NOMO-1 treated with DMSO at 0.1 percent for 48 hours (cell line): ENCODE data around the gene GPATCH2.

ENCODE experiments used
- DNase-seq: peaks from one replicate; lab custom pipeline; 2025; ENCODE audit not compliant: unreplicated experiment; lab: John Stamatoyannopoulos, UW

GPATCH2 gene

DNA sequence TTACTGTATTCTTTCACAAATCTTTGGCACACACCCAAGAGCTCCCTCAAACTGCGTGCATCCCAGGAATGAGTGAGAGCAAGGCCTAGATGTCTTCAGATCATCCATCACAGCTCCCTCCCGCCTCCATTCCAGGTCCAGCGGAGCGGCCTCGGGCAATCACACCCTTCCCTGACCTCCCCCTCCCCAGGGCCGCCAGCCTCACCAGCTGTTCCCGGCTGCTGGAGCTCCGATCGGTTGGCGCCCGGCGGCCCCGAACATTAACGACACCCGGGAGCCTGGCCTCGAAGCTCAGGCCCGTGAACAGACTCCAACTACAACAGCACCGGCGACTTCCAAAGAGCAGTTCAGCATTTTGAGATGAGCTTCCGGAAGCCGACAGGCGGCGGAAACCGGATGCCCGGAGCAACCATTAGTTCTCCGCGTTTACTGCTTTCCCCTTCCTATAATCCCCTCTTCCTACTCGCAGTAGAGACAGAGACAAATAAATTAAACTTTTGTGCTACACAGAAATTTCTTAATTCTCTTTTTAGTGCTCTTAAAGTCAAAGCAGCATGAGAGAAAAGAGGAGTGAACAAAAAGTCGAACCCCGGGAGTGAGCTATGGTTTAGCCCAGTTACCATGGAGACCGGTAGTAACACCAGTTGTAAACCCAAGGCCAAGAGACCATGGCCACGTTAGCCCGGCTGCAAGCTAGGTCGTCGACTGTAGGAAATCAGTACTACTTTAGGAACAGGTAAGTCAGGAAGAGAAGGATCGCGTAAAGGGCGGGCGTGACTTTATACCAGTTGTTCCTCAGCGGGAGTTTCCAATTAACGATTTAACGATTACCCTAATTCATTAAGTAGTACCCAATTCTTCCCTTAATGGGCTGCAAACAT, at the start of gene GPATCH2, which contains the start of gene SPATA17:
GPATCH2 (minus strand) TSS at position 380 of the 881 bp plus-strand sequence; CDS start at position 261, 119 bp downstream.
SPATA17 (plus strand) TSS at position 634 of the 881 bp plus-strand sequence; CDS start at position 669, 35 bp downstream.
- DNase-seq, result peak; percentile 90

DNA sequence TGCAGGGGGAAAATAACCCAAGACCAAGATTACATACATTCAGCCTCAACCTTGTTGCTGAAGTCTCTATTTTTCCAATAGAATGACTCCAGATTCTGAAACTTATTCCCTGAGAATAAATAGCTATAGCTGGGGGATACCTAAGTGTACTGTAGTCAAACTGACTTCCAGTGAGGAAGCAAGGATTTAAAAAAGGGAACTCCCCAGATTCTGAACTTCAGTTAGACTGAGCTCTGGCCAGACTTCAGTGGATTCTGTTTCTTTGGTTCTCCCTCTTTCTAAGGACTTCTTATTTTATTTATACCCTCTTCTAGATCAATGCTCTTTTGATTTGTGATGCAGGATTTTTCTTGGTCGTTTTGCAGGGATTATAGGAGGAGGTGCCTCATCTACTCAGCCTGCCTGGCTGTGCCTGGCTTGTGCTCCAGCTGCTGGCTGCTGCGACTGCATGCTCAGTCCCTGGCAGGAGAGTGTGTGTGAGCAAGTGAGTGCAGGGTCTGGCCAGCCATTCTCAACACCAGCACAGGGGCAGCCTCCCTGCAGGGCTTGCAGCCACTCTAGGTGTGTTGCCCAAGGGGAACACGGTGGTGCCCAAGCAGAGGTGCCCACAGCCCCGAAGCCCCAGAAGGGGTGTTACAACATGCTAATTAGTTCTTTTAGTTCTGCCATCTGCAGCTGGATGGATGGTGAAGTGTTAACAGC, 43.3 kb upstream of the GPATCH2 start:
- DNase-seq, result peak; percentile 23

DNA sequence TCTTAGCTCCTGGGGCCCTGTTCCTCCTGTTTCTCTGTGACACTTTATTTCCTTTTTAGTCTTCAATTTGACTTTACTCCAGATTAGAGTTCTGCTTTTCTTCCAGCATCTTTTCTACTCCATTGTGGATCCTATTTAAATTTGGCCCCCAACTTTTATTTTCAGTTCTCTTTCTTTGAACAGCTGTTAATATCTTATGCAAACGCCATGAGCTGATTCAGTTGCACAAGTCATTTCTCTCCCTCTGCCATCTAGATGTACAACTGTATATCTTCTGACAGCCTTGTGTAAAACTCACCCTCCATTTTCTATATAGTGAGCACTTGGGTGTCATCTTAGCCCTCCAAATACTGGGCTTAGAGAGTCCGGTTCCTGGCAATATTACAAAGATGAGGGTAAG, 42.5 kb upstream of the GPATCH2 start:
- peak; percentile 88 for DNase-seq

DNA sequence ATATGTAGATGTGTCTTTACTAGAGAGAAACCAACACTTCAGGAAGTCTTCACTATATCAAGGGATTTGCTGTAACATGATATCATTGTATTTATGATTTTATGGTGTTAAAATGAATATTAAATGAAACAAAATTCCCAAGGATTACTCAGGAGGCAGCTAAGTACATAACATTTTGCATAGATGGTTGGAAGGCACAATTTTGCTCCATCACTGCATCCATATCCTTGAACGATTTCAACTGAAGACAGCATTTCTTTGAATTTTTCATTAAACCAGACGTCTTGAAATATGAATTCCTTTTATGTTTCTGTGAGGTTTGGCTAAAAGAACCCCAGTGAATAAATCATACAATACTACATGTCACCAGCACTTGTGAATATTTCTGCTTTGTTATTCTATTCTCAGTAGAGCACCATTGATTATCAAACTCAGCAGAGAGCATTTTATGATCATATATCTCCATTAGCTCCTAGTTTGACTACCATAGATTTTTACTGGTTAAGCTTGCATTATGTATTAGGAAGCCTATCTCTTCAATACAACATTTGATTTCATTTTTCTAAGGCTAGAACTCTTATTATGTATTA, 37.6 kb upstream of the GPATCH2 start:
- DNase-seq, result no peak

DNA sequence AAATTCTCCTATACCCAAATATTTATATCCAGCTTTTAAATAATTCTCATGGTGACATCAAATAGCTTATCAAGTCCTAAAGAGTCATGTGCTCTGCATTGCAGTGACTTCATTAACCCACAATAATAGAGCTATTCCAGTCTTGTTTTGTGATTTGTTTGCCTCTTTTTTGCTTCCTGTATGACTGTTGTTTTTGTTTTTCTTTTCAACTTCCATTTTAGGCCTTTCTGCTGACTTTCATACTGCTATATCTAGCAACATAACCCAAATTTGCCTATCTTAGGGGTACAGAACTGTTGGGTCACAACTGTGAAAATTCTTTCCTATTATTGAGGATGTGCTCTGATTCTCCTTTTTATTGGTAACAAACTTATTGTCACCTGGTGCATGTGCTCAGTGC, 30.5 kb upstream of the GPATCH2 start:
- DNase-seq, result no peak

DNA sequence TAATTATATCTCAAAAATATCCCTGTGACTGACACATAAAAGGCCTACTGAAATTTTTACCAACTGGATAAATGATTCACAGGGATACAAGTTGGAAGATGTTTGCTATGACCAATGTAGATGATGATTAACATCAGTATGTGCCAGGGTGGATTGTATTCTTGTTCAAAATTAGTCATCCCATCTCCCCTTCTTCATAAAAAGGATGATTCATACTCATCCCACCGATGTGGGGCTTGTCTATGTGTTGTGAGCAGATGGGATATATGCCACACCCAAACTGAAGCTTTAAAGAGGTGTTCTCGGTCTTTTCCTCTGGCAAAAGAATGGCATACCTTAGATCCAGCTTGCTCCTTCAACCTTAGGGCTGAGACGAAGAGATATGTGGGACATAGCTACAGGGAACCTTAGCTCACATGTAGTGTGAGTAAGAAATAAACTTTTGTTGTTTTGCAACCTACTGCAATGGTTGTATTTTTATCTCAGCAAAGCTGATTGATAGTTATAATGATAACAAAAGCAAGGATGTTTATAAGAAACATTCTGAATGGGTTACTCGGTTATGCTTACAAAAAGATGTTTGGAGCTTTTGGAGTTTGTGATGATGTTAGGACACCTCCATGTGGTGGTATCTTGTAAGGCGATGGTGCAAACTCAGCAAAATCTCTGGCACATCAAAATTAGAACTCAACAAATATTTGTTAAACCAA, 29.6 kb upstream of the GPATCH2 start:
- no peak for DNase-seq

DNA sequence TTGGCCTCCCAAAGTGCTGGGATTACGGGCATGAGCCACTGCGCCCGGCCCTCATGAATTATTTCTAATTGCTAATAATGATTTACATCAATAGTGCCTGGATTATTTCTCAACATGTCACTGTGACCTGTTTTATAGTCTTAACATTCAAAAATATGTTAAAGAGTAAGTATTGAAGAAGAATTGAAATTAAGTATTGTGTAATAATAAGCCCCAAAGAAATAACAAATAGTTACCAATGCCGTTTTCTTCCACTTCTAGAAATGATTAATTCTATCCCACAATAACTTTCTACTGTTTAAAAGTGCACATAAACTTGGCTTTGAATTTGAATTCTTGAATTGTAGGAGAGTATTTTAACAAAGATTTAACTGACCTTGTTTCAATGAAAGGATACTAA, 19.8 kb upstream of the GPATCH2 start:
- DNase-seq, result no peak

DNA sequence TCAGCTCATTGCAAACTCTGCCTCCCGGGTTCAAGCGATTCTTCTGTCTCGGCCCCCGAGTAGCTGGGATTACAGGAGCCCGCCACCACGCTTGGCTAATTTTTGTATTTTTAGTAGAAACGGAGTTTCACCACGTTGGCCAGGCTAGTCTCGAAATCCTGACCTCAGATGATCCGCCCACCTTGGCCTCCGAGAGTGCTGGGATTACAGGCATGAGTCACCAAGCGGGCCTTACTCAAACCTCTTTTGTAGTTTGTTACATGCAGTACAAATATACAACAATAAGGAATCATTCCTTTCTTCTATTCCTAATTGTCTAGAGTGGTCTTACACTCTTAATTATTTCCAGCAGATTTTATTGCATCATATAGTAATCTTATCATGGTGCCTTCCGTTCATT, 16.9 kb upstream of the GPATCH2 start:
- no peak for DNase-seq

DNA sequence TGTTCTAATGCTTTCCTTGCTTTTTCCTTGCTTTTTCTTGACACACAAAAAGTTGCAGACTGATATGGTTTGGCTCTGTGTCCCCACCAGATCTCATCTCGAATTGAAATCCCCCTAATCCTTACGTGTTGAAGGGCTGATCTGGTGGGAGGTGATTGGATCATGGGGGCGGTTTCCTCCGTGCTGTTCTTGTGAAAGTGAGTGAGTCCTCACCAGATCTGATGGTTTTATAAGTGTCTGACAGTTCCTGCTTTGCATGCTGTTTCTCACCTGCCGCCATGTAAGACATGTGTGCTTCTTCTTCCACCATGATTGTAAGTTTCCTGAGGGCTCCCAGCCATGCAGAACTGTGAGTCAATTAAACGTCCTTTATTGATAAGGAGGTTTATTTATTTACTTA, 11.6 kb upstream of the GPATCH2 start:
- DNase-seq, result no peak

DNA sequence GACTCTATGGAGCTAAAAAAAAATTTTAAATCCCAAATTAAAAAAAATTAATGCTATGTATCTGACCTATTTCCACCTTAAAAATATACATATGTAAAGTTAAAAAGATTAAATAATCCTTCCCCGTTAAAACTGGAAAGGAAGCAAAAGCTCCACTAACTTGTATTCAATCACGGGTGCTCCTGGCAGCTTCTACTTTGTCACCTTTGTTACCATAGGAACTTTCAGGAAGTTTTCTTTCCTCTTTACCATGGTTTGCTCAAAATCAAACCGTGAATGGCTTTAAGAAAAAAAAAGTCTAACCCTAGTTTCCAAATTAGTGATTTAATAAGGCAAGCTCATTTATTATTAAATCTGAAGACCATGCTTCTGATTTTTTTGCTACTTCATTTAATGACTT, 3.5 kb downstream of the GPATCH2 start:
- no peak for DNase-seq

DNA sequence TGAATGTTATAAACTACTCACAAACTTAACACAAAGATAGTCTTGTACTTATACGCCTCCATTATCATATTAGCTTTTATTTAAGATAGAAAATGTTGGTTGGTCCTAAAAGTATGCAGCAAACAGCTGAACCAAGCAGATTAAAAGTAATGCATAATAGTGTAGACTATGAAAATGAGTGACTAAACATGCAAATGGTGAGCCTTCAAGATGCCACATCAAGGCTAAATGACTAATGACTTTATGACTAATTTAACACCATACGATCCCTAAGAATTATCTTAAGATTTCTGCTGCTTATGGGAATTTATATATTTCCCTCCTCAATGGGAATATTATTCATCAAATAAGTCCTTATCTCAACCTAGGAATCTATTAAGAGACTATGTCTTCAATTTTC, 4.6 kb downstream of the GPATCH2 start:
- no peak for DNase-seq

DNA sequence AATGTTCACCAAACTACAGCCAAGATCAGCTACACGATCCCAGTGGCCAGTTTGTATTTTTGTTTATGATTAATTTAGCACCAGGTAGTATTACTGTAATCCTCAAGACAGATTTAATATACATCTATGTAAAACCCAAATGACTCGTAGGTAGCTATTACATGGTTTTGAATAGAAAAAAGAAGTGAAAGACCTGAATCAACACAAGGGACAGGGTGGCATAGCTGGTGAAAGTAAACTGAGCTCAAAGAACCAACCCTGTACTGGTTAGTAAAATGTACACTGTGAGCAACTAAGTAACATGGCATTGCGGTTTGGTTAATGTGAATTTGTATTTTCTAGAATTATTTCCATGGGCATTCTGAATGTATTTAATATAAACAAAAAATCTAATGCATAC, 8.8 kb downstream of the GPATCH2 start:
- no peak for DNase-seq

DNA sequence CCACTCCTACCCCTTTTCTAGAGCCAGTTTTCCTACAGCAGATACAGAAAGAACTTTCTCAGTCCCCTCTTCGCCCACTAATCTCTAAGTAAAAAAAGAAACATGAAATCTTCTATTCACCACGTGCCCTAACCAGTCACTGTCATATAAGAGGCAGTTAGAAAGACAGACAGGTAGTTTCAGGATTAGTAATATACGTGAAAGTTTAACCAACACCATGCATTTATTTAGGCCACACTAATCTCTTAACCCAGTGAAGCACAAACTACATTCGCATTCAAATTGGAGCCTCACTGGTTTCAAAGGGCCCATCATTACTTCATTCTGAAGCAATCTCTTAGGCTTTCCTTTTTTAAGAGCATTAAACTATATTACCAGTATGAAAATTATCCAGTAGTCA, 10.1 kb downstream of the GPATCH2 start:
- DNase-seq, result no peak

DNA sequence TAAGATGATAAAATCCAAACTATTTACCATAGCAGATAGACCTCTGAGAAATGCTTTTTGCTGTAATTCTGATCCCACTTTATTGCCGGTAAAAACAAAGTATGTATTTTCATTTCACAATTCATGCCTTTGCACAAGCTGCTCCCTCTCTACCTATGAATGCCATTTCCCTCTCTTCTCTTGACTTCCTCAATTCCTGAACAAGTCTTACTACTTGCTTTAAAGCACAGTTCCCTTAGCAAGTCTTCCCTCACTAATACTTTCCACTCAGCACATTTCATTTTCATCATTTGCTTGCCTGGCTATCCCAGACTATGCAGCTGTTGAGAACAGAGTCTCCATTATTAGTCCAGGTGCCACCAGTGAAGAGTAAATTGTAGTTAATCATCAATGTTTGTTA, 13.8 kb downstream of the GPATCH2 start:
- DNase-seq, result peak; percentile 47

DNA sequence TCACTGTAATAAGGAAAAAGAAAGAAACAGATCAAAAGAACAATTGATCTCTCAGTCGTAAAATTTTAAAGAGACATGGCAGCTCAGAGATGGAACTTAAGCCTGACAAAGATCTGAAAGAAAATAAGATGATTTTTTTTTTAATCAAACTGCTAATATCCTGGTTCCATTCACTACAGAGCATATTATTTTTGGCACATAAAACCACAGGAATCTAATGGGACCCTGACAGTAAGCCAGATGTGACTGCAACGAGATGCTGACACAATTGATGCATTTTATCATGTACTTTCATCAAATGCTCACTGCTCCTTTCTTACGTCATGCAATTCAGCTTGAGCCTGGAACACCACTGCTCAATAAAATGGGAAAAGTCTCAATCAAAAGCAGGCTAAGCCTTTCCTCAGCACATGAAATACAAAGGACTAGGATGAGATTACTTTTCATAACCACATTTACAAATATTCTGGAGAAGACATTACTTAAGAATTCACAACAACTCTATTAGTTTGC, 16.6 kb downstream of the GPATCH2 start:
- DNase-seq, result no peak

DNA sequence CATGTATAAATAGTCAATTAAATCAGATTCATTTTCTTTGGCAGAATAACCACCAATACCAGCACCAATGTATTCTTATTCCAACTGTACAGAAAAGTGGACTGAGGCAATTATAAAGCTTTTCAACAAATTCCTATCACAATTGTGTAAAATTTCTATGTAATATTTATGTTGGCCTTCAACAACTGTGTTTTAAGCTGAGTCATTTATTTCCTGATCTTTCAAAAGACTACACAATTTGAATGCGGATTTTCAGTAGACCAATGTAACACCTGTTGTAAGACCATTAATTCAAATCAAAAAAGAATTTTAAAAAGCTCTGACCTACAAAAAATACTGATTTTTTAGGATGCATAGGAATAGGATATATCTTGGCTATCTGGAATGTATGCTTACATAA, 25.5 kb downstream of the GPATCH2 start:
- no peak for DNase-seq

DNA sequence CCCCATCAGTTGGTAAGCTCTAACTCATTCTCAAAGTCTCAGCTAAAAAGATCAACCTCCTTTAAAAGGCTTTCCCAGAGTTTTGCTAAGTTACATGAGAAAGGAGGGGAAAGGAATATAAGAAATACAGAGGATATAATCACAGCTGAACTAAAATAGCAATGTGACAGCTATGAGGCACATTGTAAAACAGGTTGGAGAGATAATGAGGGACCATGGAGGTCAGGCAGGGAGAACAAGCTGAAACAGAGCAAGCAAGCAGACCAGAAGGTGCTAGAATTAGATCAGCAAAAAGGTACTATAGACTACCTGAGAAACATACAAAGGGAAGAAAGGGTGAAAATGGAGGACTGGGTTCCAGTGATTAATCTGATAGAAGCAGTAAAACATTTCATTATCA, 28.5 kb downstream of the GPATCH2 start:
- no peak for DNase-seq

DNA sequence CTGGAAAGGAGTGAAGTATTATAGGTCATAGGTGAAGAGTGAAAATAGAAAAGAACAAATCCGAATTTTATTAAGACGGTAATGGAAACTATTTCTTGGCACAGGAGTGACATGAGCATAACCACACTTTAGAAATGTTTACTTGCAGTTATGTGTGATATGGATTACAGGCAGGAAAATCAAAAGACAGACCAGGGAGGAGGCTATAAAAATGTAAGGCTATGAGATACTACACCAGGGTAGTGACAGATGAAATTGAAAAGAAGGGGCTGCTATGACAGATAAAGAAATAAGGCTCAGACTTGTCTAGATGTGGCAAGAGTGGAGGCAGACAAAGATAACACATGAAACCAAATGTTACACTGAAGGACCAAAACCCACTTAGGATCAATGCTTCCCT, 31.7 kb downstream of the GPATCH2 start:
- DNase-seq, result no peak

DNA sequence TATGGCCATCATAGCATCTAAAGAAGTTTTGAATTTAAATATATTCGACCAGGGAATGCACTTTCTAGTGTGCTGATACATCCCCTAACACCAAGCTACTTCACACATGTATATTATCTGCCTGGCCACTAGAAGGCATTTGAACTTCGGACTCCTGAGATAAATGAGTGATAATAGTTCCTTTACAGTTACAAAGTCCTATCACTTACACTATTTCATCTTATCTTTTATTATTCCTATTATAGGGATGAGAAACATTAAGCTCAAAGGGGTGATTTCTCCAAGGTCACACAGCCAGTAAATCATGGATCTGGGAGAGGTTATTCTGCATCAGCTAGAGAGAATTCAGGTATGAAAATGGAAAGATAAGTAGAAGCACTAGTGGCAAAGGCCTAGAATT, 40.3 kb downstream of the GPATCH2 start:
- no peak for DNase-seq

DNA sequence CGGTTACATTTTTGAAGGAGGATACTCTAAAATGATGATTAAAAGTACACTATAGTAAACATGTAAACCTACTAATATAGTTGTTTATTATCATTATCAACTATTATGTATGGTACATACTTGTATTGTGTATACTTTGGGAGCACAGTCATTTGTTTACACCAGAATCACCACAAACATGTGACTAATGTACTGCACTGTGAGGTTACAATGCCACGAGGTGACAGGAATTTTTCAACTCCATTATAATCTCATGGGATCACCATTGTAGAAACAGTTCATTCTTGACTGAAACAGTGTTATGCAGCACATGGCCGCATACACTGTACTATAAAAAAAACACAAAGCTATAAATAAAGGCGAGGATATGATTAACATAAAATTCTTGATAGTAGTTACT, 44.3 kb downstream of the GPATCH2 start:
- no peak for DNase-seq

DNA sequence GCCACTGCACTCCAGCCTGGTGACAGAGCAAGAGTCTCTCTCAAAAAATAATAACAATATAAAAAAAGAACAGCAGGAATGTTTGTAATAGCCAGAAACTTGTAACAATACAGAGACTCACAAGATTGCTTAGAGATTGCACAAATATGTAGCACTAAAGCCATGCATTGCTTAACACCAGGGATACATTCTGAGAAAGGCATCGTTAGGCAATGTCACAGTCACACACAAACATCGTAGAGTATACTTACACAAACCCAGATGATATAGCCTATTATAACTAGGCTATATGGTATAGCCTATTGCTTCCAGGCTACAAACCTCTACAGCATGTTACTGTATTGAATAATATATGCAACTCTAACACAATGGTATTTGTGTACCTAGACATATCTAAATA, 45.3 kb downstream of the GPATCH2 start:
- no peak for DNase-seq
